ENCODE data around the gene TRIP4.
"Not testable (repeated sequence)": the region's sequence is repeated elsewhere in the genome, so short reads cannot be mapped to it uniquely, and the experiment has no call there.

The TRIP4 gene

GRCh38 chr15:64387562-64388168 lies at the start of gene TRIP4:
Gene TRIP4, plus strand, starts transcription at chr15:64387836. Its CDS starts 28 bp downstream, at chr15:64387864.
- DNase-seq, result peak; percentile 94

GRCh38 chr15:64340355-64340754 lies 47.3 kb upstream of the TRIP4 start:
- no peak for DNase-seq

- no peak for DNase-seq
These were observed 45.7 kb upstream of the TRIP4 start for GRCh38 chr15:64341961-64342360.

- no peak for DNase-seq
These were observed 44.4 kb upstream of the TRIP4 start for GRCh38 chr15:64343222-64343621.

- no peak for DNase-seq
These were observed 43.8 kb upstream of the TRIP4 start for GRCh38 chr15:64343841-64344240.

- no peak for DNase-seq
These were observed 42.9 kb upstream of the TRIP4 start for GRCh38 chr15:64344651-64345294.

GRCh38 chr15:64346242-64346641 lies 41.4 kb upstream of the TRIP4 start:
- not testable (repeated sequence) for DNase-seq

GRCh38 chr15:64348455-64348854 lies 39.2 kb upstream of the TRIP4 start:
- DNase-seq, result no peak

GRCh38 chr15:64349375-64349774 lies 38.3 kb upstream of the TRIP4 start:
- DNase-seq, result no peak

GRCh38 chr15:64351265-64351664 lies 36.4 kb upstream of the TRIP4 start:
- DNase-seq, result no peak

GRCh38 chr15:64354688-64355344 lies 32.8 kb upstream of the TRIP4 start:
- no peak for DNase-seq

- DNase-seq, result no peak
These were observed 32.2 kb upstream of the TRIP4 start for GRCh38 chr15:64355348-64355943.

GRCh38 chr15:64355944-64356709 lies 31.5 kb upstream of the TRIP4 start, which contains the start of gene CSNK1G1:
Gene CSNK1G1, minus strand, starts transcription at chr15:64356173. Its CDS starts 55,674 bp downstream, at chr15:64300499.
- DNase-seq, result peak; percentile 95

GRCh38 chr15:64356710-64357040 lies 31.0 kb upstream of the TRIP4 start:
- no peak for DNase-seq

- DNase-seq, result no peak
These were observed 26.4 kb upstream of the TRIP4 start for GRCh38 chr15:64361259-64361658.

GRCh38 chr15:64369078-64369607 lies 18.5 kb upstream of the TRIP4 start:
- DNase-seq, result no peak

GRCh38 chr15:64371383-64371782 lies 16.3 kb upstream of the TRIP4 start:
- not testable (repeated sequence) for DNase-seq

- DNase-seq, result no peak
These were observed 14.3 kb upstream of the TRIP4 start for GRCh38 chr15:64373360-64373759.

GRCh38 chr15:64379216-64379960 lies 8.2 kb upstream of the TRIP4 start:
- no peak for DNase-seq

- not testable (repeated sequence) for DNase-seq
These were observed 7.3 kb upstream of the TRIP4 start for GRCh38 chr15:64380130-64380870.
